Measurements from ENCODE around the gene CLUH. TPM values are rescaled to one million over a fixed set of nuclear protein-coding genes. Genes with fewer than 3 reads are reported as not detected.
A peak's percentile ranks its signal among the peaks of the same experiment; 100 is the strongest.
"Not testable (repeated sequence)": the region's sequence is repeated elsewhere in the genome, so short reads cannot be mapped to it uniquely, and the experiment has no call there.

The CLUH gene
- total and polyA plus RNA-seq, 11 donors, result 89.5 to 298 (median 154) TPM

GRCh38 chr17:2700030-2700490 is 11.5 kb downstream of the CLUH start:
- no peak for ATAC-seq
- no peak for TF ChIP-seq CTCF (IDR thresholded peaks at IDR 0.05)
- no peak for TF ChIP-seq POLR2A (IDR thresholded peaks at IDR 0.05)
- Histone ChIP-seq H3K4me3 (no peak overlapping the region), H3K27me3 (no peaks in the 10 kb centered on the region), H3K27ac (no peak overlapping the region), H3K36me3 (peaks cover 4 to 95% (median 91%) of the 10 kb centered on the region in 9 donors), H3K9me3 (no peaks in the 10 kb centered on the region), H3K4me1 (peaks cover 0 to 15% (median 3%) of the 10 kb centered on the region in 12 donors)
- peak in 3 of 5 donors; percentile 3 to 37 (median 20) for DNase-seq
- WGBS, 4 donors, result 90 to 95% (median 94%) methylated on average over 15 to 20 of the region's 20 CpGs
- intact Hi-C loops (cut with DNase I), result loop anchor here in 1 of 10 donors (10.0 kb wide), 1 partner anchor 305 kb away; no protein-coding TSS in a partner anchor

- not testable (repeated sequence) for H3K4me1 ChIP-seq, H3K27ac ChIP-seq, ATAC-seq, H3K27me3 ChIP-seq, H3K9me3 ChIP-seq, H3K4me3 ChIP-seq
- WGBS, 4 donors, result 74 to 81% (median 78%) methylated on average over 18 of the region's 18 CpGs
- peak in 2 of 5 donors; percentile 28 for DNase-seq
- intact Hi-C loops (cut with DNase I), result loop anchor here in 1 of 10 donors (10.0 kb wide), 1 partner anchor 185 kb away; the partner anchor contains the start of gene METTL16
- peaks cover 4 to 100% (median 98%) of the 10 kb centered on the region in 9 donors for H3K36me3 ChIP-seq
These were observed 12.3 kb downstream of the CLUH start for GRCh38 chr17:2699216-2699805.

GRCh38 chr17:2697611-2698162 is 13.9 kb downstream of the CLUH start:
- intact Hi-C loops (cut with DNase I), result loop anchor here in 1 of 10 donors (10.0 kb wide), 1 partner anchor 183 kb away; the partner anchor contains the start of gene METTL16
- Histone ChIP-seq H3K9me3 (no peaks in the 10 kb centered on the region), H3K4me1 (no peaks in the 10 kb centered on the region), H3K27me3 (no peaks in the 10 kb centered on the region), H3K4me3 (no peak overlapping the region), H3K36me3 (peaks cover 4 to 100% (median 97%) of the 10 kb centered on the region in 9 donors), H3K27ac (no peak overlapping the region)
- no peak for TF ChIP-seq POLR2A (IDR thresholded peaks at IDR 0.05)
- no peak for TF ChIP-seq CTCF (IDR thresholded peaks at IDR 0.05)
- ATAC-seq (no peak), DNase-seq (peak; percentile 6 to 54 (median 20))
- 96 to 97% (median 96%) methylated on average over 26 to 40 of the region's 40 CpGs for WGBS, 4 donors

GRCh38 chr17:2695961-2696760 is 15.4 kb downstream of the CLUH start:
- no peak overlapping the region for H3K4me3 ChIP-seq
- ATAC-seq (no peak), DNase-seq (peak in 4 of 5 donors; percentile 17 to 62 (median 22))
- no peaks in the 10 kb centered on the region for H3K9me3 ChIP-seq
- H3K36me3 ChIP-seq, result peaks cover 4 to 100% (median 97%) of the 10 kb centered on the region in 9 donors
- 80 to 87% (median 86%) methylated on average over 11 to 36 of the region's 36 CpGs for WGBS, 4 donors
- no peaks in the 10 kb centered on the region for H3K4me1 ChIP-seq
- no peak overlapping the region for H3K27ac ChIP-seq
- intact Hi-C loops (cut with DNase I), result loop anchor here in 1 of 10 donors (10.0 kb wide), 1 partner anchor 181 kb away; the partner anchor contains the start of gene METTL16
- TF ChIP-seq CTCF (IDR thresholded peaks at IDR 0.05) (no peak), POLR2A (IDR thresholded peaks at IDR 0.05) (no peak)
- no peaks in the 10 kb centered on the region for H3K27me3 ChIP-seq

Data from heart left ventricle (tissue), 16 donors.